Mucosa of gallbladder (tissue), 1 donor: ENCODE data around the gene CCDC184. TPM values are rescaled to one million over a fixed set of nuclear protein-coding genes. Genes with fewer than 3 reads are reported as not detected.
"Not testable (repeated sequence)": the region's sequence is repeated elsewhere in the genome, so short reads cannot be mapped to it uniquely, and the experiment has no call there.

Source experiments
- DNase-seq: peaks from one replicate; pipeline ENCODE4 v3.0.0-alpha.2; 2020; ENCODE audit warnings: low spot score
- total RNA-seq: library from RNA; stranded (reverse); gene quantifications from one replicate; pipeline ENCODE4 v1.2.1, GENCODE V29; 2021
- donor health status: DM: no; HTN: no; CAD: no.

Gene CCDC184
- 5.2 TPM for total RNA-seq

DNA sequence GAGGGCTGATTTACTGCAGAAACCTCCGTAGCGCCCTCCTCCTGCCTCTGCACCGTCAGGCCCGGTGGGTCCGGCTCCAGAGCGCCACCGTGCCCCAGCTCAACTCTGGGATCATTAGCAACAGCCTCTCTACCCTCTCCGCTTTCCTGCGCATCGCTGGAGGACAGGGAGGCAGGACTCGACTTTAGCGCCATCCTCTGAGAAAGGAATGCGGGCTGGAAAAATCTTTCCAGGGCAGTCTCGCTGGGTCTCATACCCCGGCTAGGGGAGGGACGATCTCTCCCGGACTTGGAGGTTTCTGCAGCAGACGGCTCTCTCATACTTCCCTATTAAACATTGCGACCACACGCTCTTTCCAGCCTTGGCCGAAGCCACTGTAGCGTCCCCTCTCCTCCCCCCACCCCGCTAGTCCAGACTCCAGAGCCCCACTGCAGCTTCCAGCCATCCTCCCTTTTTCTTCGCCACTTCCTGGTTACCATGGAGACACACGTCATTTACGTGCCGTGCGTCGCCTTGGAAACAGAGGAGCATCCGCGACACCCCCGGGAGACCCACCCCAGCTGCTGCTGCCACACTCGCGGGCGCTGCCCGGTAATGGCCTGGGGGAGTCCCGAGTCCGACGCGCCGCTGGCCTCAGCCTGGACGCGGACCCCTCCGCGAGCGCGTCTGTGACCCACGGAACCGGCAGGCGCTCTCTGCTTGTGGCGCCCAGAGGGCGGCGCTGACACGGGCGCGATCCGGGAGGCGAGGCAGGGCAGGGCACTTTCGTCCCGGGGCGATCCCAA is at the start of gene CCDC184:
TSS of gene CCDC184 (plus strand) at position 554 of the 785 bp plus-strand sequence. CDS start 479 bp downstream, outside the sequence.
- DNase-seq, result peak; percentile 76

DNA sequence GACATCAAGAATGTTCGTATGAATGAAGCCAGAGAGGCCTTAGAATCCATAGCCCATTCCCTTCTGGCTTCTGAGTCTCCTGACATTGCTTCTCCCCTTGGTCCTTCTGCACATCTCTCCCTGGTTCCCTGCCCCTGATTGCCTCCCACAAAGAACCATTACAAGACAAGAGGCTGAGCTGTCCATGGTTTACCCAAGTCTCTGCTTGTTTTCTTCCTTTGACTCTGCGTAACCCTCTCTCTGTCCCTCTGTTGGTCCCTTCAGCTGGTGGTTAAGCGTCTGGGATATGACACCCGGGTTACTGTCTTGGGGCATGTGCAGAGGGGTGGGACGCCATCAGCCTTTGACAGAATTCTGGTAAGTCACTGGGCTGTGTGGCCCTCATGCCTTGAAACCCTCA is 48.4 kb upstream of the CCDC184 start:
- DNase-seq, result no peak

DNA sequence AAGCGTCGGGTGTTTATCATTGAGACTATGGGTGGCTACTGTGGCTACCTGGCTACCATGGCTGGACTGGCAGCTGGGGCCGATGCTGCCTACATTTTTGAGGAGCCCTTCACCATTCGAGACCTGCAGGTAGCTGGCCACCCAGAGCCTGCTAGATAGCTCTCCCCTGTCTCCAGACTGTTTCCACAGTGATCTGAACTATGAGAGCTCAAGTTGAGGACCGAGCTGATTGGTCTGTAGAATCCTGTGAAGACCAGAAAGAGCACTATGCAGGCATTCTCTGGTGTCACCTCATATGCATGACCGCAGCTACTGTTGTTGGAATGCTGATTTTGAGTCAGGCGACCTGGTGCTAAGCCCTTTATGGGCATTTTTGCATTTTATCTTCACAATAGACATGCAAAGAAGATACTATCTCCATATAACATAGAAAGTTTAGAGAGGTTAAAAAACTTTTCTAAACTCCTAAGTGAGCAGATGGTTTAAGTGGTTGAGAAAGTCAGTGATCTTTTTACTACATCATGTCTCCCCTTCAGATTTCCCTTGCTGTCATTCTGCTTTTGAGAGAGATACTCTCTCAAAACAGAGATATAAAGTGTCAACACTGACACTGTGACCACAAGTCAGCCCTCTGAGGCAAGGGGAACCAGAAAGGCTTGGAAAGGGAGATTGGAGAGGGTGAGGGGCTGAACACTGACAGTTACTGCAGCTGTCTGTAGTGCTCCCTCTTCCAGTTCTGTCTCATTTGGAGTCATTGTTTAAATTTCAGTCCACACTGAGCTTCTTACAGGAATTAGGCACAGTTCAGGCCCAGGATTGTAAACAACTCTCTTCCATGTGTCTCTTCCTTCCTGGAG is 40.4 kb upstream of the CCDC184 start:
- DNase-seq, result no peak

DNA sequence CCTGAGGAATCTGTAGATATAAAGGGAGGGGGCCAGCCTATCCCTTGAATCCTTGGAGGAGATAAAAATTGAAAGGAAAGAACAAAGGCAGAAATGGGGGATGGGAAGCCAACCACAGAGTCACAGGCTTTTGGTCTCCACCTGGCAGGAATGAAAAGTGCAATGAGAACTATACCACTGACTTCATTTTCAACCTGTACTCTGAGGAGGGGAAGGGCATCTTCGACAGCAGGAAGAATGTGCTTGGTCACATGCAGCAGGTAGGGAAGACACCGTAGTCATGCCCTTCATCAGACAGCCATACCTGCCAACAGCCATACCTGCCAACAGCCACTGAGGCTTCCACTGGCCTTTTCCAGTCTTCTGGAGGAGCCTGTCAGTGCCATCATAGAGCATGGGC is 39.5 kb upstream of the CCDC184 start:
- no peak for DNase-seq

DNA sequence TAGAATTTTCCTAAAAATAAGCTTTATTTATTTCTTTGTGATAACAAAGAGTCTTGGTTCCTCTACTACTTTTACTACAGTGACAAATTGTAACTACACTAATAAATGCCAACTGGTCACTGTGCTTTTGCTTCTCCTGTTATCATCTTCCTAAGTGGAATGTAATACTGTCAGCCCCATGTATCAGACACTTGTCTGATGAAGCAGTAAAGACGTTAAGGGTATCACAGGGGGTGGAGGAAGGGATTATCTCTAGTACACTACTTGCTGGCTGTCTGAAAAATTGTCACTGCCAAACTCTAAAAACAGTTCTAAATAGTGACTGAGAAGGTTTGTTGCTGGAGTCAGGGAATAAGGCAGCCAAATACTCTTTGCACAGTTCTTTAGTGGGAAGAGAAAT is 37.5 kb upstream of the CCDC184 start:
- no peak for DNase-seq

DNA sequence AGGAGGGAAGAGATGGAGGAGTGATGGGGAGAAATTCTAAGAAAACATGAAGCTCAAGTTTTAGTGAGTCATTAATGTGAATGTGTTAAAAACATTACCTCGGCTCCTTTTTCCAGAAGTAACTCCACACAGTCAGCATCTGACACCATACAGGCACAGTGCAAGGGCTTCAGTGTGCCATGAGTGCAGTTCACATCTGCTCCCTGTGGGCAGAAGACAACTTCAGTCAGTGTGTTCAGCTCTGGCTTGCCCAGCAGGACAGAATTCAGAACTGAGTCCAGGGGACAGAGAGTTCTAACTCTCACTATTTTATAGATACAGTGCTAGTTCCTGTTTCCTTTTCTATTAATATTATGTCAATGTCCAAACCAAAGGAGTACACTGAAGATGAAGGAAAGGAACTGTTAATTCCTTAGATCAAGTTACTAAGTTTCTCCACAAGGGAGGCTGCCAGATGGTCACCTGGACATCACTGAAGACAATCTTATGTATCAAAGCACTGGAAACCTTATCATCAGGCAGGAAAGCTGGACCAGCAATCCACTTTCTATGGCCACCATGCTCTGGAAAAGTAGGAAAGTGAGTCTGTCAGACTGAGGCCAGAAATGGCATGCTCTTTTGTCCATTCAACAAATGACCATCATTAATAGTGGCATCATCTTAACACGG is 32.2 kb upstream of the CCDC184 start:
- DNase-seq, result no peak

DNA sequence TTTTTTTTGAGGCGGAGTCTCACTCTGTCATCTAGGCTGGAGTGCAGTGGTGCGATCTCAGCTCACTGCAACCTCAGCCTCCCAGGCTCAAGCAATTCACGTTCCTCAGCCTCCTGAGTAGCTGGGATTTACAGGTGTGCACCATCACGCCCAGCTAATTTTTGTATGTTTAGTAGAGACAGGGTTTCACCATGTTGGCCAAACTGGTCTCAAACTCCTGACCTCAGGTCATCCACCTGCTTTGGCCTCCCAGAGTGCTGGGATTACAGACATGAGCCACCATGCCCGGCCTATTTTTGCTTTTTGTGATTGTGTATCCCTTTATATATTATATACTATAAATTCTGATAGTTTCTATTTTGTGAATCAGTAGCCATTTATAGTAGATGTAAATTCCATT is 27.7 kb upstream of the CCDC184 start:
- not testable (repeated sequence) for DNase-seq

DNA sequence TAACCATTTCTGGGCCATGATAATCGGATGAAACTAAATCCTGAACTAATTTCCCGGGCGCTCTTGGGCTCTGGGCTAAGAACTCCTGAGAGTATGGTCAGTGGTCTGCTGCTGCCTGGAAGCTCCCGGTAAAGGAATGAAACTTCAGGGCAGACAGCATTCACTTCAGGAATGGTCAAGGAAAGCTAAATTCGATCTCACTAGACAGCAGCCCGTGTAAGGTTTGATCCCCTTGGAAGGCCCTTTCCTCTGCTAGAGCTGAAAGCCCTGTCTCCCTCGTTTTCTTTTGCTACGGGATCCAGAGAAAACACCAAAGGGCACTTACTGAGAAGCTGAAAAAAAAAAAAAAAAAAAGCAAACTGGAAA is 26.8 kb upstream of the CCDC184 start:
- DNase-seq, result no peak

DNA sequence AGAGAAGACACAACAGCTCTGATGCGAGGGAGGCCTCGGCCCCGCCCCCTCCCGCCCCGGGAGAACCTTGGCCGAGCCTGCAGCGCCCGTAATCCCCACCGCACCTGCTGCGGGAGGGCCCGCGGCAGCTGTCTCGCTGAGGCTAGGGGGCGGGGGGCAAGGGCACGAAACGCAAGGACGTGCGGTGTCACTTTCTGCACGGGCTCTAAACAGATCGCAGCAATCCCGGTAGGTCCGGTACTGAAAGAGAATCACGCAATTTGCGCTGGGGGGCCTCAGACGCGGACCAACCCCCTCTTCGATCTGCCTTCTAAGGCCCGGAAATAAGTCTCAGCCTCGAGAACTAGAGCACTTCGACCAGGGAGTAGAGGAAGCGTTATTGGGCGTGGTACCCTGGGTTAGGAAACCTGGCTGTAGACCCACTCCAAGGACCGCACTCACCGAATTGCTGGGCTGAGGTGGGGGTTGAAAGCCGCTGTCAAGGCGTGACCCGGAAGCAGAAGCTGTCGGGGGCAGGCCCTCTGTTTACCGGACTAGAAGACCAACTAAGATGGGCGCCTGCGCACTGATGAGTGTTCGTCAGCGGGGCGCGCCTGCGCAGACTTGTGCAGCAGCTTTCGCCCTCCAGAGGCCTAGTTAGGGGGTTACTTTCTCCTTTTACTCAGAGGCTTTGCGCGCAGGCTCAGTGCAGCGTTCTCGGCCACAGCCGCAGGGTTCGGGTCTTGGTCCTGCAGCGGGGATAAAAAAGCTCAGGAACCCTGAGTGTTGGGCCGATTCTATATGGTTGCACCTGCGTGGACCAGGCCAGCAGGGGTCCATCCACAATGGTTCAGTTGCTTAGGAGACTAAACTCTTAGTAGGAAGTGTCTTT is 26.2 kb upstream of the CCDC184 start, which contains the start of gene ASB8:
TSS of gene ASB8 (minus strand) at position 498 of the 871 bp plus-strand sequence. CDS start 4,019 bp downstream, outside the sequence.
- DNase-seq, result peak; percentile 99

DNA sequence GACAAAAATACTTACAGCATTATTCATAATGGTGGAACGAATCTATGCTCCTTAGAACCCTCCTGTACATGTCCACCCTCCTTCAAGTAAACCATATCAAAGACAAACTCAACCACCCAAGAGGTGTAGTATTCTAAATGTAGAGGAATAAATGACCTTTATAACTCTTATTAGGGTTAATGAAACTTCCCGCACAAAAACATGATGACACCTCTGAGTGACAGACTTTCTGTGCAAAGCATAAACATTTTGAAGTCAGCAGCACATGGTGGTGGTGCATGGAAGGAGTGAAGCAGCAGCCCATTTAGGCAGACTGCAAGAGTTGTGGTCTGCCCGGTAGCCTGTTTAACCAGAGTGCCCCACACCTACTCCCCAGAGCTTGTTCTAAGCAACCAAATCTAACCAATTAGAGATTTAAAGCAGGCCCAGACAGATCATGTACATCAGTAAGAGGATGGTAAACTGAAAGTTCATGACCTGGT is 25.5 kb upstream of the CCDC184 start:
- DNase-seq, result no peak

DNA sequence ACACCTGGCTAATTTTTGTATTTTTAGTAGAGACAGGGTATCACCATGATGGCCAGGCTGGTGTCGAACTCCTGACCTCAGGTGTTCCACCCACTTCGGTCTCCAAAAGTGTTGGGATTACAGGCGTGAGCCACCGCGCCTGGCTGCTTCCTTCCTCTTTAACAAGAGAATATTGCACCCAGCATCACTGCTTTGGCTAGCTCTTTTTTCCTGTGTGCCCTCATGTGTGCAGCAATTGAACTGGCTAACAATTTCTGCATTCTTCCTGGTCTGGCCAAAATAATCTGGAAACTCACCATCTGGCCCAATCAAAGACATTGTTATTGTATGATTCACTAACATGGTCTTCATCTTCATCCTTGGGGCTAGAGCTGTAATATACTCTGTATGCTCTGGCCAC is 23.4 kb upstream of the CCDC184 start:
- DNase-seq, result no peak

DNA sequence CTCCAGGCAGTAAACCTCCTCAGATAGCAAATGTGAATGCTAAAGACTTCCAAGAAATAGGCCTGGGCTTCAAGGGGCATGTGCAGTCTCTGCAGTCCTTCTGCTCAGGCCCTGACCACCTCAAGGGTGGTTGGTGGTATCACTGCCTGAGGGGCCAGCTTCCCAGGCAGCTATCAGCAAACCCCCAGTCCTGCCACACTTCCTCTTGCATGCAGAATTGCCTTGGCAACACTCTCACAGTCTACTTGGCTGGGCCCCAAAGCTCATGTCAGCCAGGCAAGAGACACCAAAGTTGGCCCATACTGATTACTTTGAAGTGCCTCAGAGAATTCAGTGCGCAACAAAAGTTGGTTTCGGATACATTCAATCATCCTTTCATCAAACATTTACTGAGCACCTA is 22.6 kb upstream of the CCDC184 start:
- DNase-seq, result no peak

DNA sequence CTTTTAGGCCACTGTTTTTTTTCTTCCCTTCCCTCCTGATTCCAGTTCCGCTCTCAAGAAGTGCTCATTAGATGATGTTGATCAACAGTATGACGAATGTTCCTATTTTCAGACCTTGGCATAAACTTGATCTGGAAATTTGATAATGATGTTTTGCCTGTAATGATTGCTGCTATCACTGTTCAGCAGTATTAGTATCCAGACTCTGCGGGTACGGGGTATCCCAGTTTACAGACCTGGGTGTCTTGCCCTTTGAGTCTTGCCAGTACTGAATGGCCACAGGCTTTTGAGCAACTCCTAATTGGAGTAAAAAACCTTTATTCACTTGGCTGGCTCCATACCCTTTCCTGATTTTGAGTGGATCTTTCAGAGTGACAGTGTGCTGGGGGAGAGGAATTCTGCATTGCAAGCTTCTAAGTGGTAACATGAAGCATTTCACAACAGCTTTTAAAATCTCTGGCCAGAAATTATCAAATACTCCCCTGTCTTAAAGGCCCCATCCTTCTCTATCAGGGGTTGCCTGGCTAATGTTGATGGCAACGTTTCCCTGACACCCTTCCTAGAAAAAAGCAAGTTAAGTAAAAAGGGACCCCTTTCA is 20.2 kb upstream of the CCDC184 start:
- DNase-seq, result no peak

DNA sequence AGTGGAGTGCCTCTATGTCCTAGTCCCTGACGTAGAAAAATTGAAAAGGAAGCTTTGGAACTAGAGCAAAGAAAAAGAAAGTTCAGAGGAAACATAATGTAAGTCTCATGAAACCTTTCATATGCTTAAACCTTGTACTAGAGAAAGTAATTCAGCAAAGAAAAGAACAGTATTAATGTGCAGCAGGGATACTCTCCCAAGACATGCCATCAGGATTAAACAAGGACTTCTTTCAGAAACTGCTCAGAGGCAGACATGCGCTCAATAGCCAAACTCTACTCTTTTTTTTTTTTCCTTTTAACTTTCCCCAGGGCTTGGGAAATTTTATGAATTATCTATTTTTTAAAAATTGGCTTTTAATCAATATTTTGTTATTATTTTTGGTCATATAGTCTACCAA is 19.0 kb upstream of the CCDC184 start:
- no peak for DNase-seq

DNA sequence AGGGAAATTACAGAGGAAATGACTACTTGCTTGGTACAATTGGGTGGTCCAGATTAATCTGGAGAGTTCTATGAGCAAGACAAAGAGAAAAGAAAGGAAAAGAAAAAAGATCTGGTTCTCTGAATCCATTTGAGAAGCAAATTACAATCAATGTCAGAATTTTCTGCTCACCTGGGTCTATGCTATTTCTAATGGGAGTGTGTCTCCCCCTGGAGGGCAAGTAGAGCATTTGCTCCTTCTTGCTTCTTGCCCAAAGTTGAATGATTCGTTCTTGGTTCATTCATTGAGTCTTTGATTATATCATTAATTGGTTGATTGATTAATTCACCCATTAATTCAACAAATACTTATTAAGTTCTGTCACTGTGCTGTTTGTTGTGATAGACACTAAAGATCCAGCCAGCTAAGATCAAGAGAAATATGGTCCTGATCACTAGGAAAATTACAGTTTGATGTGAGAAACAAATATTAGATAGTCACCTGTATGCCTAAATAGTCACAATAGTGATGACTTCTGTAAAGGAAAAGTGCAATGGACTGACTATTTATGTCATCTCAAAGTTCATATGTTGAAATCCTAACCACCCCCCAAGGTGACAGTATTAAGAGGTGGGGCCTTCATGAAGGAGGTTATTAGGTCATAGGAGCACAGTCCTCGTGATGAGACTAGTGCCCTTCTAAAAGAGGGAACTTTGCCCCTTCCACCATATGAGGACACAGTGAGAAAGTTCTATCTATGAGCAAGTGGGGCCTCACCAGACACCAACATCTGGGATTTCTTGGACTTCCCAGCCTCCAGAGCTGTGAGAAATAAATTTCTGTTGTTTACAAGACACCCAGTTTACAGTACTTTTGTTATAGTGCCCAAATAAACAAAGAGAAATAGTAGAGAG is 18.1 kb upstream of the CCDC184 start:
- no peak for DNase-seq

DNA sequence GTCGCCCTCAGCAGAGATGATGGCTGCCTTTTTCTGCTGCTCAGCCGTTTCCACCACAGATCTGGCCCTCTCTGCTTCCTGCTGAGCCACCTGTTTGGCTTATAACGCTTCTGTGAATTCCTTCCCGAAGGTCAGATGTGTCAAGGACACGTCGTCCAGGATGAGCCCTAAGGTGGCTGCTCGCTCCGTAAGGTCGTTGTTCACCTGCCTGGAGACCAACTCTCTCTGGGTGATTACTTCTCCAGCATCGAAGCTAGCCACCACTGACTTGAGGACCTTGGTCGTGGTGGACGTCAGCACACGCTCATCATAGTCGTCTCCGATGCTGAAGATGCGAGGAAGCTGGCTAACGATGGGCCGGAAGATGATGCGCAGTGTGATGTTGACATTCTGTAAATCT is 14.4 kb upstream of the CCDC184 start:
- DNase-seq, result no peak

DNA sequence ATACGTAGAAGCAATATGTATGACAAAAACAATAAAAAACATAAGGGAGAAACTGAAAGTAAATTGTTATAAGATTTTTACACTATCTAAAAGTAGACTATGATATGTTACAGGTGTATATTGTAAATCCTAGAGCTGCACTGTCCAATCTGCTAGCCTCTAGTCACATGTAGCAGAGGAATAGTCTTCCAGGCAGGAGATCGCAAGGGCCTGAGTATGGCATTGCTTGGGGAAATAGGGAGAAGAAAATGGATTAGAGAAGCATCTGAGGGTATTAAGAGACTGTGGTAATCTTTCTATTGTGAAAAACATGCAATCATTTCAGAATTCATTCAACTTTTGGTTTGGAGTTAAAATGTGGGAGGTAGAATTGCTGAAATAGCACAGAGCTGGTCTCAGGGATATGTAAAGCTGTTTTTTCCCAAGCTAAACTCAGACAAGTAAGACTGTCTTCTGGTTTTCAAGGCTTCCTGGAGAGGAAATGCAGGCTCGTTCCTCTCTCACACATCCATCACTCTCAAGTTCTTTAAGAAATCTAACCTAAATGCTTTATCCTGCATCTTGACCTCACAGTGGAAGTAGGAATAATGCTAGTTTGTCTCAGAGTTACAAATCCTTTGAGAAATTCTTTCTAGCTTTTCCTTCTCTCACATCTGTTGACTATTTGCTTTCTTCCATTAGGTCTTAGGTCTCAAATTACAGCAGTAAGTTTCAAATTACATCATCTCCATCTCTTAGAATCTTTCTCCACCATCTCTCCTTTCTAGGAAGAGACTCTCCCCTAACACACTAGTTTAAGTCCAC is 7.6 kb upstream of the CCDC184 start:
- DNase-seq, result no peak

DNA sequence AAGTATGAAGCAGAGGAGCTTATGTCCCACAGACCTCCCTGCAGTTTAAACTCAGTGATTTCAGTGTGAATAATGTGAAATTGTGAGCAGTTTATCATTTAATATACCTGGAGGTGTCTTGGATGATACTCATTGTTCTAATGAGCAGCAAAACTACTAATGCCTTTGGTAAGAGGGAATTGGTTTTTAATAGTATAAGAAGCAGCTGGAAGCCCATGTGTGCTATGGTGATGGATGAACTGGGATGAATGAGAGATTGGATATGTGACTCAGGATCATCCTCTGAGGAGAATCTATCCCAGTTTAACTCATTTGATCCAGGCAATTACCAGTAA is 7.1 kb upstream of the CCDC184 start:
- no peak for DNase-seq

DNA sequence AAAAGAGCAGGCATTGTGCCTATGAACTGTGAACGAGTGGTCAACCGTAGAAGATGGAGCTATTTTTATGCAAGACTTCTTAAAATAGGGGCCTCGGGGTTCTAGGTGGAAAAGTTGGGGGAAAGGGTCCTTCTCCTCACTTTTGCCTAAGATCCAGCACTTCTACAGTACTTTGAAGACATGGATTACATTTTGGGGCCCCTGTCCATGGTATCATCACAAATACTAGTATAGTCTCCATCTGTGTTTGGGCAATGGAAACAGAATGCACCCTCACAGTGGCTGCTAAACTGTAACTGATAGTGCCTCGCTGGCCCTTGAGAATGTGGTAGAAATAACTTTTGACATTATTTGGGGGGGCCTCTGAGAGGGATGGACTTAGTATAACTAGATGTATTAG is 5.5 kb upstream of the CCDC184 start:
- no peak for DNase-seq
